Esophagus muscularis mucosa (tissue), 4 donors: ENCODE data around the gene LPCAT1. TPM values are rescaled to one million over a fixed set of nuclear protein-coding genes. Genes with fewer than 3 reads are reported as not detected.

Source experiments
- DNase-seq: peaks from one replicate; pipeline ENCODE4 v3.0.0-alpha.2; 2017; ENCODE audit errors: extremely low spot score
- H3K27ac ChIP-seq, 4 donors: fragments of 200-600 bp; sonication (generic); replicated peaks in 1 of 4; 1 replicate in 3 of 4; 2 replicates in 1 of 4; pipeline ENCODE4 v1.5.1; 2016 to 2019; ENCODE audit warnings: mild to moderate bottlenecking in 1 of 4
- H3K27me3 ChIP-seq, 4 donors: fragments of 200-600 bp; sonication (generic); one replicate each; pipeline versions ENCODE4 v1.5.1 to v1.6.0; 2016 to 2019
- H3K36me3 ChIP-seq, 4 donors: fragments of 200-600 bp; sonication (generic); one replicate each; pipeline ENCODE4 v1.5.1; 2016 to 2019
- H3K4me1 ChIP-seq, 4 donors: fragments of 200-600 bp; sonication (generic); one replicate each; pipeline ENCODE4 v1.5.1; 2016 to 2019
- H3K4me3 ChIP-seq, 4 donors: fragments of 200-600 bp; sonication (generic); 1 replicate in 2 of 4; 2 replicates in 2 of 4; pipeline ENCODE4 v1.5.1; 2016 to 2019; ENCODE audit warnings: mild to moderate bottlenecking in 4 of 4, moderate library complexity in 1 of 4
- H3K9me3 ChIP-seq, 4 donors: fragments of 200-600 bp; sonication (generic); 1 replicate in 3 of 4; 2 replicates in 1 of 4; pipeline ENCODE4 v1.5.1; 2016 to 2019
- EP300 ChIP-seq: sonication (generic); formaldehyde crosslinking; IDR thresholded peaks from one replicate; pipeline ENCODE4 v1.6.1; 2017; ENCODE audit warnings: antibody characterized with exemption
- POLR2A ChIP-seq: fragments of 450-650 bp; IDR thresholded peaks from one replicate; pipeline ENCODE4 v1.6.1; 2017; ENCODE audit warnings: antibody characterized with exemption, moderate library complexity, mild to moderate bottlenecking, low read depth
- POLR2AphosphoS5 ChIP-seq, 2 donors: sonication (generic); formaldehyde crosslinking; IDR thresholded peaks; one replicate each; pipeline ENCODE4 v1.6.1; 2017; ENCODE audit warnings: antibody characterized with exemption in 2 of 2
- WGBS: methylation state at CpG from one replicate; pipeline ENCODE4 v1.1.5; 2018; 5-methylcytosine and 5-hydroxymethylcytosine counted together
- intact Hi-C: fragments of 100-400 bp; cut with DNase I; formaldehyde crosslinking; loops from one replicate; pipeline ENCODE4 v1.15.1; 2023
- total RNA-seq, 4 donors: library from RNA; depleted of rRNA; stranded (reverse); fragments of >200 nt; gene quantifications; one replicate each; pipeline versions ENCODE4 v1.1.0 to v1.2.1, GENCODE V29; 2016
- TF ChIP-seq, protein P1 (sequence below), 3 experiments: fragments of 200-600 bp in 2 of 3; fragments of 450-650 bp in 1 of 3; sonication (generic) in 2 of 3; IDR thresholded peaks; one replicate each; pipeline ENCODE4 v1.5.1; 2017 to 2019; ENCODE audit warnings: antibody characterized with exemption in 3 of 3, mild to moderate bottlenecking in 2 of 3, moderate library complexity in 1 of 3

LPCAT1 gene
- total RNA-seq, 4 donors from 2014 or later: 22.5 to 51.7 (median 35.0) TPM

DNA sequence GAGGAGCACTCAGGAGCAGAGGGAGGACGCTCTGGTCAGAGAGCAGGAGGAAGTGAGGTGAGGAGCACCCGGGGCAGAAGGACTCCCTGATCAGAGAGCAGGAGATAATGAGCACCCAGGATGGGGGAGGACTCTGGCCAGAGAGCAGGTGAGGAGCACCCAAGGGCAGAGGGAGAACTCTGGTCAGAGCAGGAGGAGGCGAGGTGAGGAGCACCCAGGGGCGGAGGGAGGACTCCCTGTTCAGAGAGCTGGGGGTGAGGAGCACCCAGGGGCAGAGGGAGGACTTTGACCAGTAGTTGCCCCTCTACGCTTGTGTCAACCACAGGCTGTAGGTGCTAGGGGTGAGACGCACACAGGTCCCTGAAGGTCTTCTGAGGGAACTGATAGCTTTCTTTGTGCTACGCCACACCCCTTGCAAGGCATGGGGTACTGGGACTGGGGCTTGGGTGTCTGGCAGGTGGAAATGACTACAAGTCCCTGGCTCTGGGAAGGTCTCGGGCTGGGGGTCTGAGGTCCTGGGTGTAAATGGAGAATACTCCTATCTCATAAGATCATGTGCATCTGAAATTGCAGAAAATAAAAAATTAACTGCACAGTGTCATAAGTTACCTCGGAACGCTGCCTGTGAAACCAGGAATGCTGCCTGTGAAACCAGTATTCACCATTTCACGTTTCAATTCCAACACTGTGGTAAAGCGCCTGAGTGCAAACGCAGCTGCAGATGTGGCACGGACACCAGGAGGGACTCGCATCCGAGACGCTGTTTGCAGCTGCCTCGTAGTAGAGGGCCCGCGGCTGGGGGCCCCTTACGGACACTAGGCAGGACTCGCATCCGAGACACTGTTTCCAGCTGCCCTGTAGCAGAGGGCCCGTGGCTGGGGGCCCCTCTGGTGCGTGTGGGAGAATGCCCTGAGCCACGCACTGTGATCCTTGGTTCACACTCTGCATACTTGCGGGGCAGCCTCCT, 51.5 kb downstream of the LPCAT1 start:
- peaks cover 12 to 96% (median 64%) of the 10 kb centered on the region in 4 donors for H3K36me3 ChIP-seq
- no peak for DNase-seq
- WGBS: 88% methylated on average over 27 of the region's 27 CpGs
- TF ChIP-seq POLR2AphosphoS5 (IDR thresholded peaks at IDR 0.05) (no peak), POLR2A (no peak), EP300 (no peak)
- TF ChIP-seq, protein P1, sequence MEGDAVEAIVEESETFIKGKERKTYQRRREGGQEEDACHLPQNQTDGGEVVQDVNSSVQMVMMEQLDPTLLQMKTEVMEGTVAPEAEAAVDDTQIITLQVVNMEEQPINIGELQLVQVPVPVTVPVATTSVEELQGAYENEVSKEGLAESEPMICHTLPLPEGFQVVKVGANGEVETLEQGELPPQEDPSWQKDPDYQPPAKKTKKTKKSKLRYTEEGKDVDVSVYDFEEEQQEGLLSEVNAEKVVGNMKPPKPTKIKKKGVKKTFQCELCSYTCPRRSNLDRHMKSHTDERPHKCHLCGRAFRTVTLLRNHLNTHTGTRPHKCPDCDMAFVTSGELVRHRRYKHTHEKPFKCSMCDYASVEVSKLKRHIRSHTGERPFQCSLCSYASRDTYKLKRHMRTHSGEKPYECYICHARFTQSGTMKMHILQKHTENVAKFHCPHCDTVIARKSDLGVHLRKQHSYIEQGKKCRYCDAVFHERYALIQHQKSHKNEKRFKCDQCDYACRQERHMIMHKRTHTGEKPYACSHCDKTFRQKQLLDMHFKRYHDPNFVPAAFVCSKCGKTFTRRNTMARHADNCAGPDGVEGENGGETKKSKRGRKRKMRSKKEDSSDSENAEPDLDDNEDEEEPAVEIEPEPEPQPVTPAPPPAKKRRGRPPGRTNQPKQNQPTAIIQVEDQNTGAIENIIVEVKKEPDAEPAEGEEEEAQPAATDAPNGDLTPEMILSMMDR (IDR thresholded peaks at IDR 0.05): no peak
- intact Hi-C loops: no loop called here
- H3K4me1 ChIP-seq: no peaks in the 10 kb centered on the region
- no peak overlapping the region for H3K27ac ChIP-seq
- H3K4me3 ChIP-seq: no peak overlapping the region
- H3K27me3 ChIP-seq: no peaks in the 10 kb centered on the region
- no peaks in the 10 kb centered on the region for H3K9me3 ChIP-seq

DNA sequence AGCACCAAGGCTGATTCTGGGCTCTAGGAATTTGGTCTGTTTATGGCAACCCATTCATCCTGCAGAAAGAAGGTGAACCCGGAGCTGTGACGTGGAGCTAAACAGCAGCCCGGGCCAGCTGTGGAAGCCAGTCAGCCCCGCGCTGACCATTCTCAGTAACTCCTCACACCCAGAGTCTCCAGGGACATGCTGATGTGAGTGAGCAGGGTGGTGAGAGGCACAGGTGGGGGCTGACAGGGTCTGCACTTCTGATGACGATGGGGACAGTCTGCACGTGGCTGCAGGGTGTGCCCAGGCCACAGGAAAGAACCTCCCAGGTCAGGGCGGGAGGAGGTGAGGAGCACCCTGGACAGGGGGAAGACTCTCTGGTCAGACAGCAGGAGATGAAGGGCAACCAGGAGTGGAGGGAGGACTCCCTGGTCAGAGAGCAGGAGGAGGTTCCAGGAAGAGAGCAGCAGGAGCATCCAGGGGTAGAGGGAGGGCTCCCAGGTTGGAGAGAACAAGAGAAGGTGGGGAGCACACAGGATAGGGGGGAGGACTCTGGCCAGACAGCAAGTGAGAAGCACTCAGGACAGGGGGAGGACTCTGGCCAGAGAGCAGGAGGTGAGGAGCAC, 52.4 kb downstream of the LPCAT1 start:
- WGBS: 86% methylated on average over 8 of the region's 8 CpGs
- TF ChIP-seq POLR2AphosphoS5 (IDR thresholded peaks at IDR 0.05) (no peak), EP300 (no peak), POLR2A (no peak)
- TF ChIP-seq, protein P1 (IDR thresholded peaks at IDR 0.05): no peak
- intact Hi-C loops: no loop called here
- Histone ChIP-seq H3K4me3 (no peak overlapping the region), H3K27ac (no peak overlapping the region), H3K4me1 (no peaks in the 10 kb centered on the region), H3K36me3 (peaks cover 15 to 96% (median 61%) of the 10 kb centered on the region in 4 donors), H3K27me3 (no peaks in the 10 kb centered on the region), H3K9me3 (no peaks in the 10 kb centered on the region)
- DNase-seq: no peak

DNA sequence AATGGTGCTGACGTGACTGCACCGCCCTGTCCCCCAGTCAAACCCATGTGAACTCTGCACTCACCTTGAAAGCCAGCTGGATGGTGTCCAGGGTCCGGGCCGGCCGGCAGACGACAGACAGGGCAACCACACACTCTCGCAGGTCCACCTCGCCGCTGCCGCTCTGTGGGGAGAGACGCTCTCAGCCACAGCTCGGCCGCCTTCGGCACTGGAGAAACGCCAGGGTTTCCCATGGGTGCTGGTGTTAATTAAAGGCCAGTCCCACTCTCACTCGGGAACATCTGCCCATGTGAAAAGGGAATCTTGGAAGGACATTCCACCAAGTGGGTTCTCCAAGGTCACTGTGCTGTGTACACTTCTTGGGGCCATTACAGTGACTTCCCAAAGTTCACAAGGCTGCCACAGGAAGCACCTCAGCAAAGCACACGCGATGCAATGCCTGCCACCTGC, 53.0 kb downstream of the LPCAT1 start:
- no peak for DNase-seq
- Histone ChIP-seq H3K36me3 (peaks cover 19 to 96% (median 61%) of the 10 kb centered on the region in 4 donors), H3K9me3 (no peaks in the 10 kb centered on the region), H3K4me3 (no peak overlapping the region), H3K27ac (no peak overlapping the region), H3K27me3 (no peaks in the 10 kb centered on the region), H3K4me1 (no peaks in the 10 kb centered on the region)
- intact Hi-C loops: no loop called here
- 67% methylated on average over 9 of the region's 18 CpGs for WGBS
- TF ChIP-seq, protein P1 (IDR thresholded peaks at IDR 0.05): no peak
- TF ChIP-seq POLR2A: no peak
- TF ChIP-seq POLR2AphosphoS5 (IDR thresholded peaks at IDR 0.05): no peak
- TF ChIP-seq EP300: no peak

DNA sequence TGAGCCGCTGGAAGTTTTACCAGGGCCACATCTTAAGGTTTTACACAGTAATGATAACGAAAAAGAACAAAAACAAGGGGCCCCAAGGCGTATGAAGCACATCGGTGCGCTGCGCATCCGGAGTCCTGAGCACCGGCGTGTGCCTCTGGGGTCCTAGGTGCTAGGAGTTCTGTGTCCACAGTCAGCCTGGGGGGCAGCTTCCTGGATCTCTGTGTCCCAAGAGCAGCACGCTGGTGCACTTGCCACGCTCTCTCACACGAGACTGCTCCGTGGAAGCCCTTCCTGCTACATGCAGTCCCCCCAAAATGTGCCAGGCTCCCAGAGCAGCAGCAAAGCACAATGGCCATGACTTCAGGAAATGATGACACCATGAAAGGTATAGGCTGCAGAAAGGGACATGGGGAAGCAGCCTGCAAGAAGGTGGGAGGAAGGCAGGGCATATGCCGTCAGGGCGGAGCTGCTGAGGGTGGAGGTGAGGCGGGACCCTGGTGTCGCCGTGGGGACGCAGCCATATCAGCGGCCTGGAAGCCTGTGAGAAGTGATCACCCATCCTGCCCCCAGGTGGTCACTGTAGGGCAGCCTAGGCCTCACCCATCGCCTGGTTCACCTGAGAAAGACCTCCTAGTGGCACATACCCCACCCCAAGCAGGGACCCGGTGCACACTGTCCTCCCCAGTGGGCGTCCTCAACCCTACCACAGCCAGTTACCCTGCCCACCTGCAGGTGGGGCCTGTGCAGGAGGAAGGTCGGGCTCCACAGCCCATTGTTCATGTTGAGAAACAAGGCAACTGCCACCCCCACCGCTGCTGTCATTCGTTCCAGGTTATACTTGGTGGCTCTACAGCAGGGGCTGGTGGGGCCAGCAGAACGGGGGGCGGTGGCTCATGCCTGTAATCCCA, 54.9 kb downstream of the LPCAT1 start:
- Histone ChIP-seq H3K36me3 (peaks cover 14 to 88% (median 50%) of the 10 kb centered on the region in 4 donors), H3K27ac (no peak overlapping the region), H3K4me3 (no peak overlapping the region), H3K4me1 (no peaks in the 10 kb centered on the region), H3K27me3 (no peaks in the 10 kb centered on the region), H3K9me3 (no peaks in the 10 kb centered on the region)
- 91% methylated on average over 21 of the region's 28 CpGs for WGBS
- intact Hi-C loops: no loop called here
- no peak for DNase-seq
- no peak for TF ChIP-seq POLR2A
- TF ChIP-seq, protein P1 (IDR thresholded peaks at IDR 0.05): no peak
- no peak for TF ChIP-seq EP300
- no peak for TF ChIP-seq POLR2AphosphoS5 (IDR thresholded peaks at IDR 0.05)
